HUES6 (cell line): ENCODE data around the gene RNF145.
"Not testable (repeated sequence)": the region's sequence is repeated elsewhere in the genome, so short reads cannot be mapped to it uniquely, and the experiment has no call there.

Experiments used
- H3K27ac ChIP-seq: 2 replicates; pipeline ENCODE4 v1.7.0; 2013; ENCODE audit warnings: low read depth, mild to moderate bottlenecking, low read length, inconsistent platforms
- H3K27me3 ChIP-seq: 2 replicates; pipeline ENCODE4 v1.6.1; 2013; ENCODE audit warnings: low read length; ENCODE audit not compliant: control insufficient read depth, insufficient read depth
- H3K36me3 ChIP-seq: 2 replicates; pipeline ENCODE4 v1.6.1; 2013; ENCODE audit warnings: low read length; ENCODE audit not compliant: control insufficient read depth, insufficient read depth
- H3K4me1 ChIP-seq: 2 replicates; pipeline ENCODE4 v1.6.1; 2013; ENCODE audit warnings: low read length; ENCODE audit not compliant: control insufficient read depth, insufficient read depth
- H3K4me3 ChIP-seq: 2 replicates; pipeline ENCODE4 v1.5.1; 2013; ENCODE audit warnings: low read depth, low read length
- H3K9ac ChIP-seq: one replicate; pipeline ENCODE4 v1.6.1; 2013; ENCODE audit warnings: mild to moderate bottlenecking, low read length
- H3K9me3 ChIP-seq: 2 replicates; pipeline ENCODE4 v1.6.1; 2013; ENCODE audit warnings: low read depth, low read length; ENCODE audit not compliant: control insufficient read depth, insufficient read depth

RNF145 gene

DNA sequence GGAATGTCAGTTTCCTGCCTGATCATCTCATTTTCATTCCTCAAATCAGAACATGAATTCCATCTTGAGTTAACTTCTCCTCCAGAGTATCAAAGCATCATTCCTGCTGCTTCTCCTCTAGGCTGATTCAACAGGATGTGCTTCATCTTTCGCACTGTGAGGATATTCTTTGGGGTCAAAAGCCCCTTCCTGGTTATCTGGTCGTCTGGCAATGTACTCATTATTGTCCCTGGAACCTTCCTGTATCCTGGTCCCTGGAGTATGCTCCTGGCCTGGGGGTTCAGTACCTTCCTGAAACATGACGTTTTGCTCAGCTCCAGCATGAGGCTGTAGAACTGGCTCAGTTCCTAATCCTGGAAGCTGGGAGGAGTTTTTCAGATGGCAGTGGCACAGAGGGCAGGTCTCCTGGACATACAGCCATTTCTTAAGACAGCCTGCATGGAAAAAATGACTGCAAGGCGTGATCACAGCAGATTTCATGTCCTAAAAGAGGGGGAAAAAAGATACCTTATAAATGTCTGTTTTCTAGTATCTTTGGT lies 50.7 kb downstream of the RNF145 start:
- not testable (repeated sequence) for H3K9me3 ChIP-seq, H3K4me1 ChIP-seq, H3K27ac ChIP-seq, H3K9ac ChIP-seq, H3K27me3 ChIP-seq, H3K4me3 ChIP-seq
- peaks cover 46% of the 10 kb centered on the region for H3K36me3 ChIP-seq

DNA sequence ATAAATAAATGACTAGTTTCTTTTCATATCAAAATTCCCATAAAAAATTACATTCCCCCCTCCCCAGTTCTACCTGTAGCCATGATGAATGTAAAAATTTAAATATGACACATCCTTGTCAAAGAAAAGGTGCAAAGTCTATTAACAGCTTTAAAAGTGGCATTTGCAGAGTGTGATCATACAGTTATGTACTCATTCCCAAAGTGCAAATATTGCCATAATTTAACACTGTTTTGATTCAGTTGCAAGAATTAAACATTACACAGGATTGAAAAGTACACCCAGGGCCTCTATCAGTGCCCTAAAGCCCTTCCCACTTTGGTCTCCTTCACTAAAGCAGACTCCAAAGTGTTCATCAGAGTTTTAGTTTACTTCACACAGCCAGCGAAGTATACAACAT lies 51.8 kb downstream of the RNF145 start:
- peaks cover 46% of the 10 kb centered on the region for H3K36me3 ChIP-seq
- no peaks in the 10 kb centered on the region for H3K27me3 ChIP-seq
- no peak overlapping the region for H3K9ac ChIP-seq
- no peak overlapping the region for H3K4me3 ChIP-seq
- no peaks in the 10 kb centered on the region for H3K4me1 ChIP-seq
- no peak overlapping the region for H3K27ac ChIP-seq
- H3K9me3 ChIP-seq: no peaks in the 10 kb centered on the region

DNA sequence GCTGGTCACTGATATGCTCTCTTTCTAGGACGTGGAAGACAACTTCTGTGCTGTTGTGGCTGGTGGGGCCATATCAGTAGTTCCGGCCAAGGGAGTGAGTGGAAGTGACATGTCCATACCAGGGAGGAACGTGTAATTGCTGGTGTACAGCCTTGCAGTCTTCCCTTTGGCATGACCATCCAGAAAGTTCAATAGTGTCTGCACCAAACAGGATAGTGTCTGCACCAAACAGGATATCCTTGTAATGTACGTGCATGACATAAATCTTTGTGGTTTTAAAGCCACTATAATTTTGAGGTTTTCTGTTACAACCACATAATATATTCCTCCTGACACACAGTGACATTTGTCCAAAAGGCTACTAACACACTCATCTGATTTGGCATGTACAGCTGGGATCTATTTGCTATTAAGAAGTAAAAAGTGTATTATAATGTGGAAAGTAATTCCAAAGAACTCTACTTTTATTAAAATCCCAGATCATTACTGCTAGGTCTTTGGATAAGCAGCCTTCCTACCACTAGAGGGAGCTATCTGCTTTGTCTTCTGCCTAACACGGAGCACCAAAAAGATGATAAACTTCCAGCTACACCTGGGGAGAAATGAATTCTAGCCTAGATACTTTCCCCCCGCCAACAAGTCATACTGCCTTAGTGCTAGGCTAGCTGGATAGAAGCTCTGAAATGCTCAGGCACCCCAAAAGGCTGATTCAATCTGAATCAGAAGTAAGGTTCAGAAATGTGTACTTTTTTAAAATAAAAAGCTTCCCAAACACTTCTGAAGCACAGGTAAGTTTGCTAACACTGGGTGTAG lies 52.7 kb downstream of the RNF145 start:
- Histone ChIP-seq H3K4me3 (no peak overlapping the region), H3K36me3 (peaks cover 43% of the 10 kb centered on the region), H3K27me3 (no peaks in the 10 kb centered on the region), H3K9ac (no peak overlapping the region), H3K27ac (no peak overlapping the region), H3K4me1 (no peaks in the 10 kb centered on the region), H3K9me3 (no peaks in the 10 kb centered on the region)

DNA sequence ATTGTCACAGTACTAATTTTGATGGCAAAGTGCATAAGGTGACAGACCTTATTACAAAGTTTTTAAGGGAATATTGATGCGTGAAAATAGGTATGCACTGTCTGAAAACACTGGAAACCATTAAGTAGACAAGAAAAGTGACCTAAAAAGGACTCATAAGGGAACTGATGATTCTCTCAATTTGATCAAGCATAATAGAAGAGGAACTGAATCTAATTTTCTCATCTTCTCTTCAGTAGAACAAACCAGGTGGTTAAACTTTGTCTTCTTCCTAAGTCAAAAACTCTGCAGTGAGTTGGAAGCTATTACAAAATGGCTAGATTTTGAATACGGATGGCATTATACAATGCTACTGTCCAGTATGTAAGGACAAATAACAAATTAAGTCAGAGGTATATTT lies 53.4 kb downstream of the RNF145 start:
- Histone ChIP-seq H3K9me3 (no peaks in the 10 kb centered on the region), H3K36me3 (peaks cover 37% of the 10 kb centered on the region), H3K4me1 (no peaks in the 10 kb centered on the region), H3K9ac (no peak overlapping the region), H3K27me3 (no peaks in the 10 kb centered on the region), H3K27ac (no peak overlapping the region), H3K4me3 (no peak overlapping the region)

DNA sequence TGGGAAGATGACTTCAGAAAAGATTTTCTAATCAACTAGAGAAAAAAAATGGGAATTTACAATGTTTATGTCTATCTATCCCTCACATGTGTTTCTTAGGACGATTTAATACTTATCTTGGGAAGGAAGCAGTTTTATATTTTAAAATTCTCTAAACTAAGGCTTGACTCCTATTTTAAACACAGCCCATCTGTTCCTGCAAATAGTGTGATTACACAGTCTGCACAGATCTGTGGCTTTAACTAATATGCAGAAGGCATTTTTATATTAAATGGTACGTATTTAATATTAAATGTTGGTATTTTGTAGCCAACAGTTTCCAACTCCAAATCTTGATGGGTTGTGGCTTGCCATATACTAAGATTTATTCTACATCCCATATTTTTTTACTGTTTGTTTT lies 56.5 kb downstream of the RNF145 start:
- Histone ChIP-seq H3K9me3 (no peaks in the 10 kb centered on the region), H3K4me1 (no peaks in the 10 kb centered on the region), H3K9ac (no peak overlapping the region), H3K27ac (no peak overlapping the region), H3K36me3 (peaks cover 9% of the 10 kb centered on the region), H3K27me3 (no peaks in the 10 kb centered on the region), H3K4me3 (no peak overlapping the region)

DNA sequence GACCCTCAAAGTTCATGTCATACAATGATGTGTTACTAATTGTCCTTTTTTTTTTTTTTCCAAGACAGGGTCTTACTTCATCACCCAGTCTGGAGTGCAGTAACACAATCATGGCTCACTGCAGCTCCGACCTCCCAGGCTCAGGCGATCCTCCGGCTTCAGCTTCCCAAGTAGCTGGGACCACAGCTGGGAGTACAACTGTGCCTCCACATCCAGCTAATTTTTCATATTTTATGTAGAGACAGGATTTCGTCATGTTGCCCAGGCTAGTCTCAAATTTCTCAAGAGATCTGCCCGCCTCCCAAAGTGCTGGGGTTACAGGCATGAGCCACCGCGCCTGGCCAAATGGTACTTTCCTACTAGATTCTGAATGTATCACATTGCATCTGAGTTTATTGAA lies 60.3 kb downstream of the RNF145 start:
- no peak overlapping the region for H3K27ac ChIP-seq
- H3K4me3 ChIP-seq: no peak overlapping the region
- H3K9ac ChIP-seq: no peak overlapping the region
- H3K9me3 ChIP-seq: no peaks in the 10 kb centered on the region
- H3K4me1 ChIP-seq: no peaks in the 10 kb centered on the region
- H3K27me3 ChIP-seq: no peaks in the 10 kb centered on the region
- H3K36me3 ChIP-seq: no peaks in the 10 kb centered on the region

DNA sequence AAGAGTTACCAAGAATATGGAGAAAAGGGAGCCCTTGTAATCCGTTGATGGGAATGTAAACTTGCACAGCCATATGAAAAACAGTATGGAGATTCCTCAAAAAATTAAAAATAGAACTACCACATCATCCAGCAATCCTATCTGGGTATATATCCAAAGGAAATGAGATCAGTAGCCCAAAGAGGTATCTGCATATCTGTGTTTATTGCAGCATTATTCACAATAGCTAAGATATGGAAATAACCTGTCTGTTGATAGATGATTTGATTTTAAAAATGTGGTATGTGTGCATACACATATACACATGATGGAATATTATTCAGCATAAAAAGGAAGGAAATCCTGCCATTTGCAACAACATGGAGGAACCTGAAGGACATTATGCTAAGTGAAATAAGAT lies 61.4 kb downstream of the RNF145 start:
- Histone ChIP-seq H3K4me3 (no peak overlapping the region), H3K9ac (no peak overlapping the region), H3K36me3 (no peaks in the 10 kb centered on the region), H3K4me1 (no peaks in the 10 kb centered on the region), H3K27ac (no peak overlapping the region), H3K27me3 (no peaks in the 10 kb centered on the region), H3K9me3 (no peaks in the 10 kb centered on the region)

DNA sequence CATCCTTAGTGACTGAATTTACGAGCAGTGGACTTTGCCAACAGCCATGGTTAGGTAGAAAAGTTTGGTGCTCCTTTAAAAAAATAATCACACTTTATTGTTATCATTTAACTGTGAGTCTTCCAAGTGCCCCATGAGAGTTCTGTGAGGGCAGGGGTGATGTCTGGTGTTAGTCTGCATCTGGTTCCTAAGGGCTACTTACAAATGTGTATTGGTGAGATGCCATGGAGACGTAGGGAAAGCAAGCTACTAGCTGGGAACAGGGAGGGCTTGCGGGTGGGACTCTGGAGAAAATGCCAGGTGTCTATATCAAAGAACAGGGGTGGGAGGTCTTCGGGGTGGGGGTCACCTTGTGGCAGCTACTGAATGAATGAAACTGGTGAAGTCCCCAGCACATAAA lies 62.5 kb downstream of the RNF145 start:
- Histone ChIP-seq H3K4me1 (no peaks in the 10 kb centered on the region), H3K4me3 (no peak overlapping the region), H3K36me3 (no peaks in the 10 kb centered on the region)

DNA sequence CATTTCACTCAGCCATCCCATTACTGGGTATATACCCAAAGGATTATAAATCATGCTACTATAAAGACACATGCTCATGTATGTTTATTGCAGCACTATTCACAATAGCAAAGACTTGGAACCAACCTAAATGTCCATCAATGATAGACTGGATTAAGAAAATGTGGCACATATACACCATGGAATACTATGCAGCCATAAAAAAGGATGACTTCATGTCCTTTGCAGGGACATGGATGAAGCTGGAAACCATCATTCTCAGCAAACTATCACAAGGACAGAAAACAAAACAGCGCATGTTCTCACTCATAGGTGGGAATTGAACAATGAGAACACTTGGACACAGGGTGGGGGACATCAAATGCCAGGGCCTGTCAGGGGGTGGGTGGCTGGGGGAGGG lies 64.2 kb downstream of the RNF145 start:
- not testable (repeated sequence) for H3K36me3 ChIP-seq, H3K4me1 ChIP-seq, H3K9ac ChIP-seq, H3K27ac ChIP-seq, H3K4me3 ChIP-seq, H3K9me3 ChIP-seq, H3K27me3 ChIP-seq

More for the DNA sequence above, 62.5 kb downstream of the RNF145 start:
- Histone ChIP-seq H3K9me3 (no peaks in the 10 kb centered on the region), H3K9ac (no peak overlapping the region), H3K27ac (no peak overlapping the region), H3K27me3 (no peaks in the 10 kb centered on the region)

DNA sequence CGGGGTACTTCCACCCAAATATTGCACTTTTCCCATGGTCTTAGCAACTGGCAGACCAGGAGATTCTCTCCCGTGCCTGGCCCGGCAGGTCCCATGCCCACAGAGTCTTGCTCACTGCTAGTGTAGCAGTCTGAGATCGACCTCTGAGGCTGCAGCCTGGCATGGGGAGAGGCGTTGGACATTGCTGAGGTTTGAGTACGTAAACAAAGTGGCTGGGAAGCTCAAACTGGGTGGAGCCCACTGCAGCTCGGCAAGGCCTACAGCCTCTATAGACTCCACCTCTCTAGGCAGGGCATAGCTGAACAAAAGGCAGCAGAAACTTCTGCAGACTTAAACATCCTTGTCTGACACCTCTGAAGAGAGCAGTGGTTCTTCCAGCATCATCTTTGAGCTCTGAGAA lies 69.6 kb downstream of the RNF145 start:
- H3K27ac ChIP-seq: no peak overlapping the region
- no peak overlapping the region for H3K9ac ChIP-seq
- H3K27me3 ChIP-seq: no peaks in the 10 kb centered on the region
- no peaks in the 10 kb centered on the region for H3K4me1 ChIP-seq
- no peaks in the 10 kb centered on the region for H3K36me3 ChIP-seq
- no peak overlapping the region for H3K4me3 ChIP-seq
- no peaks in the 10 kb centered on the region for H3K9me3 ChIP-seq

DNA sequence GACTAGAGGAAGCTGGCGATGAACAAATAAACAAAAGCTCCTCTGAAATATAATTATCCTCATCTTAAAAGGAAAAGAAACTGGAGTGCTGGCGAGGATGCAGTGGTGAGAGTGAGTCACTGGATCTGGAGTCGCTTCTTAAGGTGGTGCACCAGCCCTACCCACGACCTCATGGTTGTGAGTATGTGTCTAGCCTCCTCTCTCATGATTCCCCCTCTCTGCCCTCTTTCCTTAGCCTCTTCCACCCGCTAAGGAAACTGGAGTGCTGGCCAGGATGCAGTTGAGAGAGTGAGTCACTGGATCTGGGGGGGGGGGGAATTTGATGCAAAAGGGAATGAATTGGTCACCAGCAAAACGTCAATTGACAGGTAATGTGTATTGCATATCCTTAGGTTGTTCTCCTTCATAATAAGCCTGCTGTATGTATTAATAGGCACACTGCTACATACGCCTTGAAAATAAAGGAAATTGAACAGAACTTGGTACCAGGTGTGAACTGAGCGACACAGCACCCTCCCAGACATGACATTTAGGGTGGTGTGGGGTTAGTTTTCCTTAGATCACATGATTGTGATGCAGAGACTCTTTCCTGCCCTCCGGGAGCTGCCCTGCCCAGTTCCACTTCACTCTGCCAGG lies 73.3 kb downstream of the RNF145 start:
- H3K4me3 ChIP-seq: no peak overlapping the region
- H3K9me3 ChIP-seq: no peaks in the 10 kb centered on the region
- no peaks in the 10 kb centered on the region for H3K4me1 ChIP-seq
- H3K27ac ChIP-seq: no peak overlapping the region
- H3K36me3 ChIP-seq: no peaks in the 10 kb centered on the region
- H3K9ac ChIP-seq: no peak overlapping the region
- no peaks in the 10 kb centered on the region for H3K27me3 ChIP-seq
